ENCODE measurements around the gene GRK3. TPM values are rescaled to one million over a fixed set of nuclear protein-coding genes. Genes with fewer than 3 reads are reported as not detected.

The GRK3 gene
- total and polyA plus RNA-seq, 2 of the 4 experiments (the other 2 are of a cell fraction), result 0.58 to 1.6 TPM

DNA sequence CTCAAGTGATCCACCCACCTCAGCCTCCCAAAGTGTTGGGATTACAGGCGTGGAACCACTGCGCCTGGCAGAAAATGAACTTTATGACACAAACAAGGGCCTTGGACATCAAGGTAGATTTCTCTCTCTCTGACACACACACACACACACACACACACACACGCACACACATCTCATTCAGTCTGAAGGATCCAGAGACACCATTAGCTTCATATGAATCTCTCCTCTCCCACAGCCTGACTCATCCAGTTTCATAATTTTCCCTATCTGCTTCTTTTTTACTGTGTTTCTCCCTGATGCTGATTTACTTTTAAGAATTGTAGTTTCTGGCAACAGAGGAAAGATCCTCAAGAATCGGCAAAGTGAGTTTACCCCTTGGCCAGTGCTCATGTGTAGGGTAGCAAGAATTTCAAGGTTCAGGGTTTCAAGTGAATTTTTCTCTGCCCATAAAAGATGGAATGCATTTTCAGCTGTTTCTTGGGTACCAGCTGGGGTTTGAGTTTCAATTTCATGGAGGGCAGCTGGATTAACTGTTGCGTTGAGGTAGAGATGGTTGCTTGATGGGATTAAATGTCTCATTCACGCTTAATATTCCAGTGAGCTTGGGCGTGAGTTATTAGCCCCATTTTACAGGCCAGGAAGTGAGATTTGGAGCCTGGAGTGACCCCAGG is 181.0 kb downstream of the GRK3 start:
- BruUV-seq (replicated peaks), result no TSS peak

More for the DNA sequence above, 181.0 kb downstream of the GRK3 start:
- Histone ChIP-seq H2BK20ac (ENCODE audit: low read depth, low read length) (no peak overlapping the region), H3K18ac (ENCODE audit: low read depth, low read length) (no peak overlapping the region), H2BK15ac (ENCODE audit: low read depth, low read length) (no peak overlapping the region; the same call in 2 of the 3 replicates), H4K20me1 (ENCODE audit: insufficient read depth, low read length) (no peaks in the 10 kb centered on the region), H3K14ac (replicated peaks; ENCODE audit: low read depth, low read length) (no peak overlapping the region), H3K9me1 (ENCODE audit: insufficient read depth, low read length) (no peaks in the 10 kb centered on the region; the same call in 1 of the 2 replicates), H3K9me3 (ENCODE audit: control insufficient read depth, insufficient read depth, low read length) (no peaks in the 10 kb centered on the region), H2BK5ac (ENCODE audit: low read depth, low read length, poor library complexity, severe bottlenecking) (no peak overlapping the region), H3K27me3 (ENCODE audit: control insufficient read depth, insufficient read depth, low read length) (no peaks in the 10 kb centered on the region), H3K4me2 (ENCODE audit: low read depth, low read length) (no peak overlapping the region), H3K79me1 (ENCODE audit: low read depth in 1 of 2, low read length in 2 of 2) (no peaks in the 10 kb centered on the region), H4K5ac (ENCODE audit: low read depth, low read length) (no peak overlapping the region), H3K23ac (ENCODE audit: low read depth, low read length) (no peak overlapping the region), H3K4ac (ENCODE audit: low read depth, low read length) (no peak overlapping the region), H3K4me1 (ENCODE audit: control insufficient read depth, insufficient read depth, low read length) (peaks cover 4% of the 10 kb centered on the region), H2AFZ (replicated peaks; ENCODE audit: low read length, poor library complexity) (peak overlapping the region; percentile 17), H2AK5ac (ENCODE audit: low read depth, low read length) (no peak overlapping the region), H3K9ac (ENCODE audit: low read depth, low read length) (no peak overlapping the region), H4K91ac (ENCODE audit: insufficient read depth, low read depth, low read length) (no peak overlapping the region), H2BK120ac (ENCODE audit: low read depth, low read length) (no peak overlapping the region), H3K56ac (ENCODE audit: extremely low read depth, insufficient read depth, low read length) (no peak overlapping the region), H3K27ac (ENCODE audit: insufficient read depth, low read length) (no peak overlapping the region), H4K8ac (ENCODE audit: low read depth in 2 of 2, low read length in 2 of 2) (no peak overlapping the region), H3K36me3 (ENCODE audit: control insufficient read depth, insufficient read depth, low read length) (no peaks in the 10 kb centered on the region), H3K4me3 (ENCODE audit: insufficient read depth, low read depth, low read length) (no peak overlapping the region), H2AK9ac (replicated peaks; ENCODE audit: low read depth, low read length, poor library complexity) (no peak overlapping the region)
- WGBS, 2 experiments (ENCODE audit: extremely low coverage in 2 of 2, insufficient read length in 1 of 2), result 78% methylated on average over 3 of the region's 7 CpGs; no CpG with 5 or more reads in 1 of the 2 experiments
- TF ChIP-seq CHD1 (IDR thresholded peaks at IDR 0.05; ENCODE audit: low read depth, low read length), result no peak
- TF ChIP-seq, protein P1, sequence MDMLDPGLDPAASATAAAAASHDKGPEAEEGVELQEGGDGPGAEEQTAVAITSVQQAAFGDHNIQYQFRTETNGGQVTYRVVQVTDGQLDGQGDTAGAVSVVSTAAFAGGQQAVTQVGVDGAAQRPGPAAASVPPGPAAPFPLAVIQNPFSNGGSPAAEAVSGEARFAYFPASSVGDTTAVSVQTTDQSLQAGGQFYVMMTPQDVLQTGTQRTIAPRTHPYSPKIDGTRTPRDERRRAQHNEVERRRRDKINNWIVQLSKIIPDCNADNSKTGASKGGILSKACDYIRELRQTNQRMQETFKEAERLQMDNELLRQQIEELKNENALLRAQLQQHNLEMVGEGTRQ (IDR thresholded peaks at IDR 0.05; ENCODE audit: low read depth, low read length), result no peak
- intact Hi-C loops (cut with micrococcal nuclease) (no loop called here), in situ Hi-C loops (cut with MboI; ENCODE audit: low sequenced_read_pairs) (no loop called here), dilution Hi-C loops (cut with HindIII; ENCODE audit: low sequenced_read_pairs, unreplicated experiment) (no loop called here)
- ChIA-PET POLR2A (ENCODE audit: unreplicated experiment) (interaction anchor here (0.6 kb wide), 1 partner anchor 46 kb away, joined by 3 read pairs; no protein-coding TSS in a partner anchor), CTCF (interaction anchor here (0.8 kb wide), 1 partner anchor 509 kb away, joined by 4 read pairs; no protein-coding TSS in a partner anchor)
- DNase-seq, result peak; percentile 58
- no peak for ATAC-seq (ENCODE audit: low read depth)

Data from IMR-90 (cell line).